ENCODE results near the gene SPNS3.

Gene SPNS3

GRCh38 chr17:4522661-4523060, 88.9 kb downstream of the SPNS3 start (continued):
- no peak for TF ChIP-seq ZNF335 (tag by site-specific recombination; conservative IDR thresholded peaks at IDR 0.05)
- TF ChIP-seq SCRT2 (tag by site-specific recombination; IDR thresholded peaks at IDR 0.05), result no peak

- ChIA-PET CTCF (interaction anchor here (0.6 to 1.5 kb wide), 2 partner anchors 25 to 41 kb away, joined by 3 read pairs; partner anchors contain the start of gene SPNS2), POLR2A (interaction anchor here (1.3 kb wide), 1 partner anchor 31 kb away, joined by 3 read pairs; the partner anchor contains the start of gene MYBBP1A)
- no peak for TF ChIP-seq ZNF549 (tag by site-specific recombination; IDR thresholded peaks at IDR 0.05)
- TF ChIP-seq ZSCAN23 (tag by site-specific recombination; IDR thresholded peaks at IDR 0.05), result no peak
- no peak for TF ChIP-seq ZNF600 (tag by site-specific recombination; IDR thresholded peaks at IDR 0.05)
- TF ChIP-seq ZNF768 (tag by site-specific recombination; IDR thresholded peaks at IDR 0.05), result peak; percentile 60
- Histone ChIP-seq H3K36me3 (ENCODE audit: control insufficient read depth in 2 of 2, insufficient read depth in 1 of 2, low read length in 2 of 2) (no peaks in the 10 kb centered on the region), H3K27ac (ENCODE audit: extremely low read depth, low read depth, low read length) (no peak overlapping the region), H3K4me3 (ENCODE audit: low read depth, low read length) (no peak overlapping the region), H3K4me1 (ENCODE audit: control insufficient read depth, insufficient read depth, low read length) (no peaks in the 10 kb centered on the region), H3K9me3 (ENCODE audit: control insufficient read depth, insufficient read depth, low read depth, low read length) (no peaks in the 10 kb centered on the region)
Observed at GRCh38 chr17:4523946-4524345, 90.2 kb downstream of the SPNS3 start.

GRCh38 chr17:4525691-4526397, 92.1 kb downstream of the SPNS3 start:
- CTCF ChIA-PET, result no interaction called here

GRCh38 chr17:4527134-4527533, 93.4 kb downstream of the SPNS3 start:
- ChIA-PET POLR2A (interaction anchor here (1.1 kb wide), 1 partner anchor 28 kb away, joined by 3 read pairs; no protein-coding TSS in a partner anchor), CTCF (interaction anchor here (0.6 to 1.6 kb wide), 4 partner anchors 13 to 808 kb away, joined by 3 to 6 read pairs (median 3); no protein-coding TSS in a partner anchor)
- Histone ChIP-seq H3K4me3 (ENCODE audit: low read depth, low read length) (no peak overlapping the region), H3K27ac (ENCODE audit: extremely low read depth, low read depth, low read length) (no peak overlapping the region), H3K36me3 (ENCODE audit: control insufficient read depth in 2 of 2, insufficient read depth in 1 of 2, low read length in 2 of 2) (no peaks in the 10 kb centered on the region), H3K9me3 (ENCODE audit: control insufficient read depth, insufficient read depth, low read depth, low read length) (no peaks in the 10 kb centered on the region), H3K4me1 (ENCODE audit: control insufficient read depth, insufficient read depth, low read length) (no peaks in the 10 kb centered on the region)
- TF ChIP-seq ZNF513 (tag by site-specific recombination; IDR thresholded peaks at IDR 0.05), result no peak
- TF ChIP-seq CTCF (tag by site-specific recombination; IDR thresholded peaks at IDR 0.05), result no peak
- TF ChIP-seq ZNF26 (tag by site-specific recombination; IDR thresholded peaks at IDR 0.05), result no peak
- TF ChIP-seq ZNF157 (tag by site-specific recombination; IDR thresholded peaks at IDR 0.05), result no peak
- no peak for TF ChIP-seq ZNF518A (tag by site-specific recombination; conservative IDR thresholded peaks at IDR 0.05; ENCODE audit: low read depth)
- no peak for TF ChIP-seq MZF1 (tag by site-specific recombination; IDR thresholded peaks at IDR 0.05; ENCODE audit: borderline replicate concordance)

More at GRCh38 chr17:4525691-4526397, 92.1 kb downstream of the SPNS3 start:
- Histone ChIP-seq H3K36me3 (ENCODE audit: control insufficient read depth in 2 of 2, insufficient read depth in 1 of 2, low read length in 2 of 2) (no peaks in the 10 kb centered on the region), H3K4me1 (ENCODE audit: control insufficient read depth, insufficient read depth, low read length) (no peaks in the 10 kb centered on the region), H3K4me3 (ENCODE audit: low read depth, low read length) (no peak overlapping the region), H3K27ac (ENCODE audit: extremely low read depth, low read depth, low read length) (no peak overlapping the region), H3K9me3 (ENCODE audit: control insufficient read depth, insufficient read depth, low read depth, low read length) (no peaks in the 10 kb centered on the region)
- TF ChIP-seq GLIS1 (tag by site-specific recombination; IDR thresholded peaks at IDR 0.05) (no peak), ZNF221 (tag by site-specific recombination; IDR thresholded peaks at IDR 0.05; ENCODE audit: borderline replicate concordance) (no peak), ZBTB6 (tag by site-specific recombination; IDR thresholded peaks at IDR 0.05) (no peak), ZNF791 (tag by site-specific recombination; IDR thresholded peaks at IDR 0.05) (no peak), ZNF114 (tag by site-specific recombination; IDR thresholded peaks at IDR 0.05) (no peak), ZNF121 (tag by site-specific recombination; IDR thresholded peaks at IDR 0.05) (no peak), ZNF654 (tag by site-specific recombination; IDR thresholded peaks at IDR 0.05; ENCODE audit: low read depth) (no peak), ZNF155 (tag by site-specific recombination; IDR thresholded peaks at IDR 0.05) (no peak), ZNF510 (tag by site-specific recombination; IDR thresholded peaks at IDR 0.05; ENCODE audit: insufficient replicate concordance) (no peak)
- POLR2A ChIA-PET, result interaction anchor here (0.7 kb wide), 1 partner anchor 18 kb away, joined by 3 read pairs; no protein-coding TSS in a partner anchor

All from HEK293 (cell line).